ENCODE data around the gene CIB2. TPM values are rescaled to one million over a fixed set of nuclear protein-coding genes. Genes with fewer than 3 reads are reported as not detected.

CIB2 gene
- total RNA-seq, 2 donors from 2014 or later, result 40.6 to 41.7 TPM

DNA sequence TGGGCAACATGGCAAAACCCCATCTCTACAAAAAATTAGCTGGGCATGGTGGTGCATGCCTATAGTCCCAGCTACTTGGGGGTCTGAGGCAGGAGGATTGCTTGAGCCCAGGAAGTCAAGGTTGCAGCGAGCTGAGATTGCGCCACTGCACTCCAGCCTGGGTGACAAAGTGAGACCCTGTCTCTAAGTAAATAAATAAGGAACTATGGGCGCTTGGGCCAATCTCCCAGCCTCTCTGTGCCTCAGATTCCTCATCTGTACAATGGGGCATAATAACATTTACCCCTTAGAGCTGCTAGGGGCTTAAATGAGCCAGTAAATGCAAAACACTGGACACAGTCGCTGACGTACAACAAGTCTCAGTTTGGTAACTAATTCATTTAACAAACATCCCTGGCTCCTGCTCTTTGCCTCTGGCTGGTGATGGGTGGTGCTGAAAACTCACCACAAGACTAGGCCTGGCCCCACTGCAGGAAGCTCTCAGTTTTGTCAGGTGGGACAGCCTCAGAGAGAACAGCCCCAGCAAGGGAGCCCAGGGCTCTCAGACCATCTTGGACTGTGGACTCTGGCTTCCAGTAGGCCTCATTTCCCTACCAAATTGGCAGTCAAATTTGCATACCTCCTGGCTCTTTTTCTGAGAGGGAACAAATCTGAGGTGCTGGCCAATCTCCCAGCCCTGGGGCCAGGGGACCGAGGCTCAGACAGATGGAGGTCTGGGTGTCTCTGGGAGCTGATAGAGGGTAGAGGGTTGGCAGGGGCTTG is 47.4 kb downstream of the CIB2 start:
- Histone ChIP-seq H3K4me3 (ENCODE audit: low read length) (no peak overlapping the region), H3K4me1 (ENCODE audit: control insufficient read depth, insufficient read depth, low read length) (no peaks in the 10 kb centered on the region), H3K9me3 (ENCODE audit: control insufficient read depth, low read length) (no peaks in the 10 kb centered on the region), H3K27me3 (ENCODE audit: control insufficient read depth, insufficient read depth, low read length, poor library complexity, severe bottlenecking) (no peaks in the 10 kb centered on the region), H3K27ac (ENCODE audit: low read depth, low read length) (no peak overlapping the region), H3K36me3 (ENCODE audit: control insufficient read depth, insufficient read depth, low read length) (no peaks in the 10 kb centered on the region), H3K9ac (ENCODE audit: extremely low read depth, low read length, poor library complexity, severe bottlenecking) (no peak overlapping the region)
- H3K4me1 Mint-ChIP-seq, result no peaks in the 10 kb centered on the region
- H3K36me3 Mint-ChIP-seq (ENCODE audit: low read depth), result no peaks in the 10 kb centered on the region
- no peaks in the 10 kb centered on the region for H3K27me3 Mint-ChIP-seq (ENCODE audit: insufficient read depth)
- H3K4me3 Mint-ChIP-seq, result no peak overlapping the region
- no peak overlapping the region for H3K27ac Mint-ChIP-seq
- TF ChIP-seq, protein P1, sequence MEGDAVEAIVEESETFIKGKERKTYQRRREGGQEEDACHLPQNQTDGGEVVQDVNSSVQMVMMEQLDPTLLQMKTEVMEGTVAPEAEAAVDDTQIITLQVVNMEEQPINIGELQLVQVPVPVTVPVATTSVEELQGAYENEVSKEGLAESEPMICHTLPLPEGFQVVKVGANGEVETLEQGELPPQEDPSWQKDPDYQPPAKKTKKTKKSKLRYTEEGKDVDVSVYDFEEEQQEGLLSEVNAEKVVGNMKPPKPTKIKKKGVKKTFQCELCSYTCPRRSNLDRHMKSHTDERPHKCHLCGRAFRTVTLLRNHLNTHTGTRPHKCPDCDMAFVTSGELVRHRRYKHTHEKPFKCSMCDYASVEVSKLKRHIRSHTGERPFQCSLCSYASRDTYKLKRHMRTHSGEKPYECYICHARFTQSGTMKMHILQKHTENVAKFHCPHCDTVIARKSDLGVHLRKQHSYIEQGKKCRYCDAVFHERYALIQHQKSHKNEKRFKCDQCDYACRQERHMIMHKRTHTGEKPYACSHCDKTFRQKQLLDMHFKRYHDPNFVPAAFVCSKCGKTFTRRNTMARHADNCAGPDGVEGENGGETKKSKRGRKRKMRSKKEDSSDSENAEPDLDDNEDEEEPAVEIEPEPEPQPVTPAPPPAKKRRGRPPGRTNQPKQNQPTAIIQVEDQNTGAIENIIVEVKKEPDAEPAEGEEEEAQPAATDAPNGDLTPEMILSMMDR (conservative IDR thresholded peaks at IDR 0.05), result no peak
- 95 to 100% methylated on average over 2 to 6 of the region's 6 CpGs for WGBS, 2 experiments (ENCODE audit: insufficient coverage in 1 of 2, insufficient read length in 1 of 2)
- DNase-seq, result no peak
- no peaks in the 10 kb centered on the region for H3K9me3 Mint-ChIP-seq

DNA sequence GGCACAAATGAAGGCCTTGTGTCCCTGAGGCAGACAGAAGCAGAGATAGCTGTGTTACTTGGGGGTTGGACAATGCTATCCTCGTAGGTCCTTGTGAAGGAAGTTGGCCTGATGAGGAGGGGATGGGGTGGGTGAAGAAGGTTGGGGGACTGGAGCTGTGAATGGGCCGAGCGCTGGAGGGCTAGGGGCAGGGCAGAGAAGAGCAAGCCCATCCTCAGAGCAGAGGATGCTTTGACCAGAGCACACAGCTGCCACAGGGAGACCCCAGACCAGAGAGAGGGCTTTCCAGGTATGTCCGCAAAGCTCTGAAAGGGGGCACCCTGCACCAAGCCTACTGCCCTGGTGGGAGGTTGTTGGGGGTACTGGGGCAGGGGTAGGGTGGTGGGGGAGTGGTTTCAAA is 48.1 kb downstream of the CIB2 start:
- no peak overlapping the region for H3K4me3 Mint-ChIP-seq
- H3K27ac ChIP-seq (ENCODE audit: low read depth, low read length), result no peak overlapping the region
- peaks cover 1% of the 10 kb centered on the region for H3K27me3 ChIP-seq (ENCODE audit: control insufficient read depth, insufficient read depth, low read length, poor library complexity, severe bottlenecking)
- no peak overlapping the region for H3K27ac Mint-ChIP-seq
- no peaks in the 10 kb centered on the region for H3K36me3 ChIP-seq (ENCODE audit: control insufficient read depth, insufficient read depth, low read length)
- no peaks in the 10 kb centered on the region for H3K36me3 Mint-ChIP-seq (ENCODE audit: low read depth)
- TF ChIP-seq, protein P1 (conservative IDR thresholded peaks at IDR 0.05), result no peak
- no peak overlapping the region for H3K4me3 ChIP-seq (ENCODE audit: low read length)
- no peak for DNase-seq
- H3K4me1 ChIP-seq (ENCODE audit: control insufficient read depth, insufficient read depth, low read length), result no peaks in the 10 kb centered on the region
- H3K9me3 ChIP-seq (ENCODE audit: control insufficient read depth, low read length), result no peaks in the 10 kb centered on the region
- H3K27me3 Mint-ChIP-seq (ENCODE audit: insufficient read depth), result no peaks in the 10 kb centered on the region
- H3K9me3 Mint-ChIP-seq, result no peaks in the 10 kb centered on the region
- H3K9ac ChIP-seq (ENCODE audit: extremely low read depth, low read length, poor library complexity, severe bottlenecking), result no peak overlapping the region
- H3K4me1 Mint-ChIP-seq, result no peaks in the 10 kb centered on the region
- WGBS, 2 experiments (ENCODE audit: insufficient coverage in 1 of 2, insufficient read length in 1 of 2), result 94 to 100% methylated on average over 3 to 4 of the region's 4 CpGs

DNA sequence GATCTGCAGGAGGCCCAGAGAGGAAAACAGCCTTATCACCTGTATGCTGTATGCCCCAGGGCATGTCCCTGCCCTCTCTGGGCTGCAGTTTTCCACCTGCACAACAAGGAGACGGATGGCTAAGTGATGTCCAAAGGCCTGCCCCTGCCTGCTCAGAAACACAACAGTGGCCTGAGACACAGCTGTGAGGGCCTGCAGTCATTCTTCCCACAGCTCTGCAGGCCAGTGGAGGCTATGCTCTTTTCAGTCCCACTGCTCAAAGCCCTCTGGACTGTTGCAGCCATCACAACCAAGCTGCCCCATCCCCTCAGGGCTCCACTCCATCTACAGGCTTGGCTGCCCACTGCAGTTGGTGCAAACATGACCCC is 48.5 kb downstream of the CIB2 start:
- no peak for DNase-seq
- no peaks in the 10 kb centered on the region for H3K4me1 Mint-ChIP-seq
- TF ChIP-seq, protein P1 (conservative IDR thresholded peaks at IDR 0.05), result no peak
- H3K27ac Mint-ChIP-seq, result no peak overlapping the region
- no peaks in the 10 kb centered on the region for H3K9me3 ChIP-seq (ENCODE audit: control insufficient read depth, low read length)
- H3K4me3 ChIP-seq (ENCODE audit: low read length), result no peak overlapping the region
- no peaks in the 10 kb centered on the region for H3K27me3 Mint-ChIP-seq (ENCODE audit: insufficient read depth)
- 94% methylated on average over 1 of the region's 1 CpG; no CpG with 5 or more reads in 1 of the 2 experiments for WGBS, 2 experiments (ENCODE audit: insufficient coverage in 1 of 2, insufficient read length in 1 of 2)
- H3K27me3 ChIP-seq (ENCODE audit: control insufficient read depth, insufficient read depth, low read length, poor library complexity, severe bottlenecking), result peaks cover 4% of the 10 kb centered on the region
- no peak overlapping the region for H3K4me3 Mint-ChIP-seq
- no peaks in the 10 kb centered on the region for H3K36me3 Mint-ChIP-seq (ENCODE audit: low read depth)
- no peaks in the 10 kb centered on the region for H3K4me1 ChIP-seq (ENCODE audit: control insufficient read depth, insufficient read depth, low read length)
- no peaks in the 10 kb centered on the region for H3K9me3 Mint-ChIP-seq
- no peak overlapping the region for H3K9ac ChIP-seq (ENCODE audit: extremely low read depth, low read length, poor library complexity, severe bottlenecking)
- H3K36me3 ChIP-seq (ENCODE audit: control insufficient read depth, insufficient read depth, low read length), result no peaks in the 10 kb centered on the region
- no peak overlapping the region for H3K27ac ChIP-seq (ENCODE audit: low read depth, low read length)

All from endodermal cell (in vitro differentiated cells).